Immature natural killer cell (primary cell): ENCODE measurements around the gene CD52. TPM values are rescaled to one million over a fixed set of nuclear protein-coding genes. Genes with fewer than 3 reads are reported as not detected.

Experiments used
- DNase-seq, 3 donors: peaks; one replicate each; pipeline ENCODE4 v3.0.0; 2022; ENCODE audit warnings: mixed read lengths in 1 of 3
- H3K27ac Mint-ChIP-seq, 6 donors: one replicate each; pipeline ENCODE4 v1.8.0; 2020; ENCODE audit warnings: mixed read lengths in 6 of 6, mild to moderate bottlenecking in 5 of 6, inconsistent platforms in 4 of 6, moderate library complexity in 3 of 6
- H3K27me3 Mint-ChIP-seq, 3 donors: one replicate each; pipeline ENCODE4 v1.8.0; 2020 to 2021; ENCODE audit warnings: low read depth in 3 of 3, mild to moderate bottlenecking in 3 of 3, mixed read lengths in 3 of 3, moderate library complexity in 3 of 3, inconsistent platforms in 1 of 3
- H3K36me3 Mint-ChIP-seq, 3 donors: one replicate each; pipeline ENCODE4 v1.8.0; 2020; ENCODE audit warnings: mixed read lengths in 3 of 3, inconsistent platforms in 2 of 3, mild to moderate bottlenecking in 2 of 3
- H3K4me1 Mint-ChIP-seq, 2 donors: one replicate each; pipeline ENCODE4 v1.8.0; 2020; ENCODE audit warnings: inconsistent platforms in 2 of 2, mild to moderate bottlenecking in 2 of 2, mixed read lengths in 2 of 2, moderate library complexity in 1 of 2
- H3K4me3 Mint-ChIP-seq, 5 donors: one replicate each; pipeline ENCODE4 v1.8.0; 2020; ENCODE audit warnings: mild to moderate bottlenecking in 5 of 5, mixed read lengths in 5 of 5, inconsistent platforms in 3 of 5, moderate library complexity in 3 of 5
- H3K9me3 Mint-ChIP-seq, 6 donors: one replicate each; pipeline ENCODE4 v1.8.0; 2020; ENCODE audit warnings: mild to moderate bottlenecking in 6 of 6, mixed read lengths in 6 of 6, inconsistent platforms in 4 of 6, moderate library complexity in 3 of 6
- polyA plus RNA-seq, 3 donors: library from polyadenylated mRNA; unstranded; fragments of 300-500 nt; fragmentation: Illumina TruSeq; gene quantifications; one replicate each; pipeline ENCODE4 v1.2.3, GENCODE V29; 2021

CD52 gene
- polyA plus RNA-seq, 3 donors from 2014 or later, result 3,509 to 3,975 (median 3,639) TPM

- peaks cover 18 to 53% (median 21%) of the 10 kb centered on the region in 3 donors for H3K27me3 Mint-ChIP-seq
- DNase-seq, result peak; percentile 80 to 82 (median 81)
- H3K36me3 Mint-ChIP-seq, result peaks cover 0 to 4% (median 4%) of the 10 kb centered on the region in 3 donors
- H3K4me1 Mint-ChIP-seq, result peaks cover 35 to 73% of the 10 kb centered on the region in 2 donors
- H3K27ac Mint-ChIP-seq, result peak overlapping the region in 2 of 6 donors; percentile 60 to 63
- peaks cover 0 to 4% (median 0%) of the 10 kb centered on the region in 6 donors for H3K9me3 Mint-ChIP-seq
- H3K4me3 Mint-ChIP-seq, result peak overlapping the region in 2 of 5 donors; percentile 66 to 69
Measured at GRCh38 chr1:26363549-26364448, 46.0 kb downstream of the CD52 start.

GRCh38 chr1:26364956-26365355, 47.2 kb downstream of the CD52 start:
- Mint-ChIP-seq H3K4me3 (peak overlapping the region in 1 of 5 donors; percentile 17), H3K4me1 (peaks cover 37 to 66% of the 10 kb centered on the region in 2 donors), H3K27me3 (peaks cover 18 to 51% (median 20%) of the 10 kb centered on the region in 3 donors)

GRCh38 chr1:26367441-26367840, 49.7 kb downstream of the CD52 start:
- Mint-ChIP-seq H3K4me1 (peaks cover 45 to 70% of the 10 kb centered on the region in 2 donors), H3K27ac (peak overlapping the region in 1 of 6 donors; percentile 48)

More at GRCh38 chr1:26364956-26365355, 47.2 kb downstream of the CD52 start:
- DNase-seq, result no peak
- peaks cover 0 to 4% (median 4%) of the 10 kb centered on the region in 3 donors for H3K36me3 Mint-ChIP-seq
- peaks cover 0 to 4% (median 0%) of the 10 kb centered on the region in 6 donors for H3K9me3 Mint-ChIP-seq
- no peak overlapping the region for H3K27ac Mint-ChIP-seq

GRCh38 chr1:26368006-26368405, 50.2 kb downstream of the CD52 start:
- H3K4me1 Mint-ChIP-seq, result peaks cover 50 to 72% of the 10 kb centered on the region in 2 donors
- DNase-seq, result no peak
- H3K27ac Mint-ChIP-seq, result peak overlapping the region in 1 of 6 donors; percentile 12
- peaks cover 10 to 41% (median 15%) of the 10 kb centered on the region in 3 donors for H3K27me3 Mint-ChIP-seq
- H3K36me3 Mint-ChIP-seq, result peaks cover 0 to 9% (median 0%) of the 10 kb centered on the region in 3 donors
- H3K9me3 Mint-ChIP-seq, result peaks cover 0 to 6% (median 0%) of the 10 kb centered on the region in 6 donors
- peak overlapping the region in 3 of 5 donors; percentile 22 to 38 (median 33) for H3K4me3 Mint-ChIP-seq

More at GRCh38 chr1:26367441-26367840, 49.7 kb downstream of the CD52 start:
- Mint-ChIP-seq H3K27me3 (peaks cover 10 to 41% (median 16%) of the 10 kb centered on the region in 3 donors), H3K4me3 (peak overlapping the region in 2 of 5 donors; percentile 21 to 27), H3K36me3 (peaks cover 0 to 6% (median 0%) of the 10 kb centered on the region in 3 donors), H3K9me3 (peaks cover 0 to 6% (median 0%) of the 10 kb centered on the region in 6 donors)
- DNase-seq, result no peak

GRCh38 chr1:26368486-26368885, 50.7 kb downstream of the CD52 start:
- no peak overlapping the region for H3K27ac Mint-ChIP-seq
- peaks cover 52 to 72% of the 10 kb centered on the region in 2 donors for H3K4me1 Mint-ChIP-seq
- H3K9me3 Mint-ChIP-seq, result peaks cover 0 to 4% (median 0%) of the 10 kb centered on the region in 6 donors
- DNase-seq, result no peak
- peak overlapping the region in 3 of 5 donors; percentile 33 to 50 (median 38) for H3K4me3 Mint-ChIP-seq
- peaks cover 0 to 9% (median 0%) of the 10 kb centered on the region in 3 donors for H3K36me3 Mint-ChIP-seq
- H3K27me3 Mint-ChIP-seq, result peaks cover 10 to 38% (median 14%) of the 10 kb centered on the region in 3 donors

Other genes starting within 250 kb of the CD52 start
- 1 to 10 TPM in 2 of 3 donors, under 1 TPM in 1; 0.89 to 3.3 (median 2.3) TPM for gene PDIK1L, start 206.1 kb upstream of the CD52 start, polyA plus RNA-seq
- not detected for gene FAM110D, start 158.9 kb upstream of the CD52 start, polyA plus RNA-seq
- not detected for gene C1orf232, start 149.0 kb upstream of the CD52 start, polyA plus RNA-seq
- gene ZNF593, start 148.1 kb upstream of the CD52 start, polyA plus RNA-seq, result 10 to 100 TPM; 11.3 to 31.4 (median 27.1) TPM
- under 1 TPM in 1 of 3 donors, not detected in 2; 0.45 TPM for gene ZNF593OS, start 146.1 kb upstream of the CD52 start, polyA plus RNA-seq
- not detected for gene CNKSR1, start 140.5 kb upstream of the CD52 start, polyA plus RNA-seq
- gene CATSPER4, start 127.4 kb upstream of the CD52 start, polyA plus RNA-seq, result not detected
- 1 to 10 TPM; 4.0 to 6.9 (median 5.4) TPM for gene CEP85, start 83.8 kb upstream of the CD52 start, polyA plus RNA-seq
- gene SH3BGRL3, start 37.9 kb upstream of the CD52 start, polyA plus RNA-seq, result 1,000 to 10,000 TPM; 1,203 to 2,040 (median 1,333) TPM
- gene UBXN11, start 11.3 kb upstream of the CD52 start, polyA plus RNA-seq, result 1 to 10 TPM; 5.7 to 8.8 (median 8.3) TPM
- 1 to 10 TPM in 2 of 3 donors, not detected in 1; 1.2 to 1.3 TPM for gene CRYBG2, start 36.2 kb downstream of the CD52 start, polyA plus RNA-seq
- 10 to 100 TPM in 2 of 3 donors, 1 to 10 TPM in 1; 4.1 to 61.3 (median 24.2) TPM for gene ZNF683, start 54.8 kb downstream of the CD52 start, polyA plus RNA-seq
- not detected for gene LIN28A, start 92.9 kb downstream of the CD52 start, polyA plus RNA-seq
- 10 to 100 TPM; 18.6 to 40.3 (median 24.4) TPM for gene DHDDS, start 114.4 kb downstream of the CD52 start, polyA plus RNA-seq
- 100 to 1,000 TPM; 598 to 729 (median 677) TPM for gene HMGN2, start 154.5 kb downstream of the CD52 start, polyA plus RNA-seq
- gene RPS6KA1, start 211.8 kb downstream of the CD52 start, polyA plus RNA-seq, result 100 to 1,000 TPM; 292 to 371 (median 349) TPM